ENCODE measurements around the gene SAG.

DNA sequence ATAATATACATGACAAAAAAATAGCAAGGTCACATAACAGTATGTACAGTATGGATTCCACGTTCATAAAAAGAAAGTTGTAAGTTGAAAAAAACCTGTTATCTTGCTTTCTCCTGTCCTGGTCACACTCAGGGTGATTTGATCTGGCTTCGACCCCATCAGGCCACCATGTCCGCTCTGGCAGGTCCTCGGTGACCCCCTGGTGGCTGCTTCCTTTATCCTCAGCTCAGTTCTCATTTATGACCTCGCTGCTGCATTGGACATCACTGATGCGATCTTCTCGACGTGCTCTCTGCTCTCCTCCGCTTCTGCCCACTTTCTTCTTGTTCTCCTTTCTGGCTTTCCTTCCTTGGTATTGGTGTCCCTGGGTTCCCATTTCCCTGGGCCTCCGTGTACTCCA is 76.4 kb downstream of the SAG start:
- TF ChIP-seq, protein P1, sequence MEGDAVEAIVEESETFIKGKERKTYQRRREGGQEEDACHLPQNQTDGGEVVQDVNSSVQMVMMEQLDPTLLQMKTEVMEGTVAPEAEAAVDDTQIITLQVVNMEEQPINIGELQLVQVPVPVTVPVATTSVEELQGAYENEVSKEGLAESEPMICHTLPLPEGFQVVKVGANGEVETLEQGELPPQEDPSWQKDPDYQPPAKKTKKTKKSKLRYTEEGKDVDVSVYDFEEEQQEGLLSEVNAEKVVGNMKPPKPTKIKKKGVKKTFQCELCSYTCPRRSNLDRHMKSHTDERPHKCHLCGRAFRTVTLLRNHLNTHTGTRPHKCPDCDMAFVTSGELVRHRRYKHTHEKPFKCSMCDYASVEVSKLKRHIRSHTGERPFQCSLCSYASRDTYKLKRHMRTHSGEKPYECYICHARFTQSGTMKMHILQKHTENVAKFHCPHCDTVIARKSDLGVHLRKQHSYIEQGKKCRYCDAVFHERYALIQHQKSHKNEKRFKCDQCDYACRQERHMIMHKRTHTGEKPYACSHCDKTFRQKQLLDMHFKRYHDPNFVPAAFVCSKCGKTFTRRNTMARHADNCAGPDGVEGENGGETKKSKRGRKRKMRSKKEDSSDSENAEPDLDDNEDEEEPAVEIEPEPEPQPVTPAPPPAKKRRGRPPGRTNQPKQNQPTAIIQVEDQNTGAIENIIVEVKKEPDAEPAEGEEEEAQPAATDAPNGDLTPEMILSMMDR (IDR thresholded peaks at IDR 0.05; ENCODE audit: low read depth, low read length): no peak
- TF ChIP-seq EZH2phosphoT487 (IDR thresholded peaks at IDR 0.05; ENCODE audit: low read depth): no peak
